SW480 (cell line): ENCODE results near the gene PES1.
"Not testable (repeated sequence)": the region's sequence is repeated elsewhere in the genome, so short reads cannot be mapped to it uniquely, and the experiment has no call there.

ENCODE experiments used
- DNase-seq: peaks from one replicate; pipeline ENCODE4 v3.0.0-alpha.2; 2016; ENCODE audit warnings: low spot score

Gene PES1

GRCh38 chr22:30555282-30556210, 36.2 kb downstream of the PES1 start:
- DNase-seq, result no peak

- no peak for DNase-seq
Measured at GRCh38 chr22:30553971-30554370, 37.7 kb downstream of the PES1 start.

GRCh38 chr22:30552719-30553118, 39.0 kb downstream of the PES1 start:
- DNase-seq, result no peak

- DNase-seq, result not testable (repeated sequence)
Measured at GRCh38 chr22:30551813-30552212, 39.9 kb downstream of the PES1 start.

- no peak for DNase-seq
Measured at GRCh38 chr22:30547188-30547587, 44.5 kb downstream of the PES1 start.

- DNase-seq, result no peak
Measured at GRCh38 chr22:30546616-30547015, 45.1 kb downstream of the PES1 start, which contains the start of gene SEC14L6. TSS of gene SEC14L6 (minus strand) at chr22:30546741. CDS start at chr22:30546682, 59 bp downstream.

- DNase-seq, result no peak
Measured at GRCh38 chr22:30542811-30543188, 48.9 kb downstream of the PES1 start.

GRCh38 chr22:30541961-30542810, 49.5 kb downstream of the PES1 start:
- peak; percentile 27 for DNase-seq

- not testable (repeated sequence) for DNase-seq
Measured at GRCh38 chr22:30541511-30541910, 50.2 kb downstream of the PES1 start.

GRCh38 chr22:30539368-30539767, 52.3 kb downstream of the PES1 start:
- DNase-seq, result no peak

- no peak for DNase-seq
Measured at GRCh38 chr22:30538280-30538679, 53.4 kb downstream of the PES1 start.

GRCh38 chr22:30537083-30537731, 54.5 kb downstream of the PES1 start:
- DNase-seq, result no peak

GRCh38 chr22:30535182-30535581, 56.5 kb downstream of the PES1 start:
- no peak for DNase-seq

- DNase-seq, result no peak
Measured at GRCh38 chr22:30531651-30532608, 59.8 kb downstream of the PES1 start.

- no peak for DNase-seq
Measured at GRCh38 chr22:30526656-30527055, 65.1 kb downstream of the PES1 start.
